Stimulated activated CD4-positive, alpha-beta T cell treated with anti-CD3 and anti-CD28 coated beads, Interleukin-4, amount 100 ng/mL, for 4 hours (primary cell): ENCODE results near the gene NBEA.
"Not testable (repeated sequence)": the region's sequence is repeated elsewhere in the genome, so short reads cannot be mapped to it uniquely, and the experiment has no call there.

Experiments used
- DNase-seq, 2 experiments: peaks; one replicate each; pipeline ENCODE4 v3.0.0-alpha.2; 2020

The NBEA gene

DNA sequence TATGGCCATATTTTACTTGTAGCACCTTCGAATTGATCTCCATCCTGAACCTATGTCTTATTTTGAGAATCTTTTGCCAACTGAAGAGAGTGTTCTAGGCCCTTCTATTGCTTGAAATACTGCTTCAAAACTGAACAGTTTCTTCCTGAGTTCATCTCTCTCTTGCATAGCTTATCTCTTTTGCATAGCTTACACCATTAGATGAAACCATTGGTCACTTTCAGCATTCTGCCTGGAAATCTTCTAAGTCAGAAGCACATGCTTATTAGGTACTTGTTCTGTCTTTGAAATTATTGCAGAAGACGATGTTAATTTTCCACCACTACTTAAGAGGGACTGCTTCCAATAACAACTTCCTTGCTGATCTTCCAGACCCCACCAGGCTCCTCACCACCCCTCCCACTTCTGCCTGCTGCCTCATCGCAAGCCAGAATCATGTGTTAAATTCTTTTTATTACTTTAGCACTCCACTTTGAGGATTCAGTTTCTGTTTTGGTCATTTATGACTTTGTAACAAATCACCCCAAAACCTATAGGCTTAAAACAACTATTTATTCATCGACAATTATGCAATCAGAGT lies 656.8 kb downstream of the NBEA start:
- no peak for DNase-seq

- no peak for DNase-seq
These were observed 657.3 kb downstream of the NBEA start for GRCh38 chr13:35599384-35599783.

DNA sequence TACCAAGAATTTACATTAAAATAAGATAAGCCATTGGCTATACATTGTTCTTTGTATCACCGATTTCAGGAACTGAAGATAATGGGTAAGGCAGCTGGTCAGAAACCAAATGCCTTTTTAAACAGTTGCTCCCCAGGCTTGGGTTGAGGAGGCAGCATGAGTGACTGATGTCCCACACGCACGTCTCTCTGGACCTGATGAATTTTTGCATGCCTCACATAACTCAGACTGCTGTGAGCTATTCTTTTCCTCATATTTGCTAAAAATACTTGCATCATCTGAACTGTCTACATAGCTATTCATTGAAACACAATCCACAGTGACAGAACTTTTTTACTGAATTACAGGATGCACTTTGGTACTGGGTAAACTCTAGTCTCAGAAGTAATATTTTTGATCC lies 658.1 kb downstream of the NBEA start:
- no peak for DNase-seq

DNA sequence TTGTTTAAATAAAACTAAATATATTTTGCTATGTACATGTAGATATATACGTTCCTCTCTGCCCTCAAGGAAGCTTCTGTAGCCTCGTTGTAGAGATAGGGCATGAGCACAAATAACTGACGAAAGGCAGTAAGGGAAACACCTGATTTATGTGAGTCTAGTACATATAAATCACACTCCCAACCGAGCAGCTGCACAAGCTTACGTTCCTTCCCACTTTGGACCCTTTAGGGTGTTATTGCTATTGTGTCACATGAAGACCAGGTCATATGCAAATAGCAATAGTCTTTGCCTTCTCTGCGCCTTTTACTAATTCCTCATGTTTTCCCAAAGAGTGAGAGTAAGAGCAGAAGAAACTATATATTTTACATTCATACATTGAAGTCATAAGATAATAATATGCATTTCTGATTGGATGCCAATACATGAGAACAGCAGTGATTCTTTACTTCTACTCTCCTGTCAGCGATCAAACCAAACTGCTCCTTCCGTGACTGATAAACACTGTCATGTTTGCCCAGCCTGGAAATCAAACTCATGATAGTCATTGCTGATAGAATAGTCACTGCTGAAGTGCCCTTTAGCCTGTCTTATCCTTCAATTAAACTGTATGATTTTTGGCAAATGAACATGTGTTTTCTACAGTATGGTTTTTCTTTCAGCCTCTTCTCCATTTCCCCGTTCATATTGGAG lies 661.7 kb downstream of the NBEA start:
- no peak for DNase-seq

DNA sequence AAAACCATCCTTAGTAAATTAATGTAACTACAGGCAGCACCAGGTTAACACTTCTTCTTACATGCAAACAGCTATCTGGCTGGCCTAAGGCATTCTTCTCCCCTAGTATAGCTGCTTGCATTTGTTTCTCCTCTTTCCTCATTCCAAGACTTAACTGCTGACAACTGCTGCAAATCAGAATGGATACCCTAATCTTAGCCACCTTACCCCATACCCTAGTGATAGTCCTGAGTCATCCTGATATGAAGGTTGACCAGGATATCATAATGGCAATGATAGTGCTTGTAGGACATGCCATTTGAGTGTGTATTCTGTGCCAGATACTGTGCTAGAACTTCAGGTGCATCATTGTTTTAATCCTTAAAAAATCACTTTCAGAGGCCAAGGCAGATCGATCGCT lies 672.6 kb downstream of the NBEA start:
- DNase-seq, result no peak

DNA sequence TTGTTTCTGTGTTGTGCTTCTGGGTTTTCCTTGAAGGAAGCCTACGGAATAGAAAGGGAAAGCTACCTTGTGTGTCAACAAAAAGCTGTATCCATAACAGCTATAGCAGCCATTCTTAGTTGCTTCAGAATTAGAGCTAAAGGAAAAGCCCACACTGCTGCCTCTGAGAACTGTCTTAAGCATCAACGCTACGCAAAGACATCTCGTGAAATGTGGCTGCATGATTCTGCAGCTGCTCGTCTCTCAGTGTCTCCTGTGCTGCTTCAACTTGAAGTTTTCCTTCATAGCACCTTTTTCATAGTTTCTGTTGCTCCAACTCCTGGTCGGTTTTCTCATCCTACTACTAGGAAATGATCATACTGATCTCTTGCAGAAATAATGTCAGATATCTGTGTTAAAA lies 675.4 kb downstream of the NBEA start:
- DNase-seq, result no peak

DNA sequence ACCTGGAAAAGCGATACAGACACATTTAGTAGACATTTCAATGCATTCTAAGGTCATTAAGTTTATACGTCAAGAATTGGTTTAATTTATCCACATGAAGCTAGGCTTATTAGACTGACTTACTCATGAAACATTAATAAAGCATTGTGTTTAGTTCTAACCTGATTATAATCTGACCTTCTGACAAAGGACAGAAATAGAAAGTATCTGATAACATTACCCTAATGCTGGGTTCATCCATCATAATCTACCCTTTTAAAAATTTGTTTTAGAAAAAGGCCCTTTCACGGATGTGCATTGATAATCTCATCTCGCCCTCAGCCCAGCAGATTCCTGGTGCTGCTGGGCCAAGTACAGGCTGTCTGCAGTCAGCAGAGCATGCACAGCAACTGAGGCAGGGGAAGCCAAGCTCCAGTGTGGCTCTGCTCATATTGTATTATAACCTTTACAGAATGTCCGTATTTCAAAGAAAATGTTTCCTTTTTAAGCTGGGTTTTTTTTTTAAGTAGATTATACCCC lies 676.6 kb downstream of the NBEA start:
- DNase-seq, result no peak

DNA sequence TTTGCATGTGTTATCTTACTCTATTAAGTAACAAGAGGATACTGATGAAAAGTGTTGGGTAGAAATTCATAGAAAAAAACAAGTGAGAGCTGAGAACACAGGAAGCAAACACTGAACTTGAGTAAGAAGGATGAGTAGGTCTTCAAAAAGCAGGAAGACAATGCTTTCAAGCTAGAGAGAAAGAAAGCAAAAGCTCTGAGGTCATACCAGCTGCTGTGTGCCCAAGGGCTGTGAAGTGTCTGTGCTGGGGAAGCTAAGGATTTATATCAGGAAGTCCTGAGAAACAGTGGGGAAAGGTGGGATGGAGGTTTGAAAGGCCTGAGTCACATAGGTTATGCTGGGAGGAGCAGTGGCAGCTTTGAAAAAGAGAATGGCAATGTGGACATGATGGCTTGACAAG lies 679.9 kb downstream of the NBEA start:
- DNase-seq, result no peak

DNA sequence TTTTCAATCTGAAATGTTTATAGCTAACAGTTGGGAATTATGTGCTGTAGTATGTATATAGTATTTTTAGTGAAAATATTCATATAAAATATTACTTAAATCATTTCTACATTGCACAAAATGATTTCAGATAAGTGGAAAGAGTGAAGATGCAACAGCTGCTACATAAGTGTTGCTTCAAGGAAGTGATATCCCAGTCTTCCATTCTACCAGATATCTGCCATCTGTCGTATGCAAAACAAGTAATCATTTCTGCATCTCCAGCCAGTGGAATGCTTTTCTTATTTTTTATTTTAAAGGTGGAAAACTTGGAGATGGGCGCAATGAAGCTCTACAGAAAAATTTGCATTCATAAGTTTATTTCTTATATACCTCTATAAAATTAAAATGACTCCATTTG lies 687.0 kb downstream of the NBEA start:
- DNase-seq, result no peak

GRCh38 chr13:35630551-35631275 lies 688.6 kb downstream of the NBEA start:
- DNase-seq, result no peak

GRCh38 chr13:35631666-35632065 lies 689.6 kb downstream of the NBEA start:
- DNase-seq, result no peak

DNA sequence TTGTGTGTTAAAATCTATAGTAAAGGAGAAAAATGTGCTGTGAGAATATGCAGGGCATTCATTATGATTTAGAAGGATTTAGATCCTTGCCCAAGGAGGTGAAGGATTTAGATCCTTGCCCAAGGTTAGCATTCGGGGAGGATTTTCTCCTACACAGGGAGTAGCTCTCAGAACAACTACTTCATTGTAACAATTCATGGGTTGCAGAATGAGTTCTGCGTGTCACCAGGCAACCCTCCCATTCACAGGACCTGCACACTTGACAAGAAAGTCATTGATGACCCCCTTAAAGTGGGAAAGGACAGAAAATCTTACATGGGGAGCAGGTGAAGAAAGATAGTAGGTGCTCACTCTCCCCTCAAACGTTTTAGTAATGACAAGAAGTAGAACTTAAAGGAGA lies 701.6 kb downstream of the NBEA start:
- no peak for DNase-seq

DNA sequence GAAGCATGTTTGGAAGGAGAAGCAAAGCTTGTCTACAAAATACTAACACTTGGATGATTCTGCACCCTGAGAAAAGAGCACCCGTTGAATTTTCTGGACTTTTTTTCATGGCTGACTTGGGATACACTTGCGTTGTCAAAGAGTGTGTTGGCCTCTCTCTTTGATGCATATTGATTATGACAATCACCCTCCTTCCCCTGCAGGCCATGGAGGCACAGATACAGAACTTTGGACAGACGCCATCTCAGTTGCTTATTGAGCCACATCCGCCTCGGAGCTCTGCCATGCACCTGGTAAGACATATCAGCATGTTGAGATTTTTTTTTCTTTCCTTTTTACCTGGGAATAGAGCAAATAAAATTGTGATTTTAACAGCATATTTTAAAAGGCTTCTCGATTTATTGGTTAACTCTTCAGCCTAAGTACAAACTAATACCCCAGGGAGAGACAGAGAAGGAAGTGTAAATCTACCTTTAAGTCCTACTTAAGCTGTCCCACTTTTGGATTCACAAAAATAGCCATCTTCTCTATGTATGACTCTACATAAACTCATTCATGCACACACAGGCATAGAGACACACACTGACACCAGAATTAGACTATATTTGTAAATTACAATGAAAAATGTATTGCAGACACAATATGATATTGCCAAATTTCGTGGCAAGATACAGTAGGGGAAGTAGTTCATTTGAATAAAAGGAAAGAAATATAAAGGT lies 704.1 kb downstream of the NBEA start:
- DNase-seq, result no peak

- no peak for DNase-seq
These were observed 706.1 kb downstream of the NBEA start for GRCh38 chr13:35648201-35648600.

- no peak for DNase-seq
These were observed 707.1 kb downstream of the NBEA start for GRCh38 chr13:35649162-35649561.

- no peak for DNase-seq
These were observed 717.7 kb downstream of the NBEA start for GRCh38 chr13:35659796-35660195.

GRCh38 chr13:35664747-35665146 lies 722.7 kb downstream of the NBEA start:
- DNase-seq, result no peak

DNA sequence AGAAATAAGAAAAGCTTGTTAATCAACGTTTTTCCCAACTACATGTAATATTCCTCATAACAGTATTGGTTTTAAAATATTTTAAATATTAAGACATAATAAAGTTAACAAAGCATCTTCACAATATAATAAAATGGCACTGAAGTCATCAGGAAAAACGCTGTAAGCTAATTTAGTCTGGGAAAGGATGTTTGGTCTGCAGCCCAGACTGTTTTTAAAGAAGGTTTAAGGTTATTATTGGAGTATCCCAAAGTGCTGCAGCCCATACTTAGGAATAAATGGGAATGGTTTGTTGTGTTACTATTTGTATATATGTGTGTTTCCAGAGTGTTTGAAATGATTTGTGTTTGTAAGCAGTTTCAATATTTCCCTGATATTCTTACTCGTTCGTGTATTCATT lies 727.3 kb downstream of the NBEA start:
- no peak for DNase-seq

DNA sequence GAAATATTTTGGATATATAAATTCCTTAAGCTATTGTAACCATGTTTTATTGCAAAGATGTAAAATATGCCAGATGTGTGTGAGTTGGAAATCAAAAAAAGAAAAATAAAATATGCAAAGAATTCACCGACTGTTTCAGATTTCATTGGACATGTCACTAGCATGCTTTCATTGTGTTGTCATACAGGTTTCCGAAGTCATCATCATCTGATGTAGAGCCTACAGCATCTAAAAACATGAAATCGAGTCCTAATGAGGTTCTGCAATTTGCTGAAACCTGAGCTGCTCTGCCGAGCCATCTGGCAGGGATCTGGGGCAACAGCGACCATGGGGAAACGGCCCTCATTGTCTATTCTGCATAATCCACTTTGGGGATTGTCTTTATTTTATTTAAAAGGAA lies 730.5 kb downstream of the NBEA start:
- DNase-seq, result no peak

DNA sequence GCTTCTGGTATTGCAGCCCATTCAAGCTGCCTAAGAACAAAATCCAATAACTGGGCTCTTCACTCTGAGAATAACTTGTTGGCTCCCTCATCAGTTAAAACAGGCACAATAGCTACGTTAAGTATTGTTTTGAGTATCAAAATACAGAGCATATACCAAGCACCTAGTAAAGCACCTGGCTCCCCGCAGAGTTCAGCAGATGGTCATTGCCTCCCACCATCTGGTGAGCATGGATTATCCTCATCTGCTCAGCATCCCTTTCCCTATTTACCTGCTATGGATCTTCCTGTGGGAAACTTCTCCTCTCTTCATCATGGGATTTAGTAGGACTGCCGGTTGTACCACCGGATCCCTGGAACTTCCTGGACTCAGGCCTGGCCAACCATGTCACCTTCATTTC lies 733.6 kb downstream of the NBEA start:
- no peak for DNase-seq

- not testable (repeated sequence) for DNase-seq
These were observed 735.8 kb downstream of the NBEA start for GRCh38 chr13:35677863-35678262.

DNA sequence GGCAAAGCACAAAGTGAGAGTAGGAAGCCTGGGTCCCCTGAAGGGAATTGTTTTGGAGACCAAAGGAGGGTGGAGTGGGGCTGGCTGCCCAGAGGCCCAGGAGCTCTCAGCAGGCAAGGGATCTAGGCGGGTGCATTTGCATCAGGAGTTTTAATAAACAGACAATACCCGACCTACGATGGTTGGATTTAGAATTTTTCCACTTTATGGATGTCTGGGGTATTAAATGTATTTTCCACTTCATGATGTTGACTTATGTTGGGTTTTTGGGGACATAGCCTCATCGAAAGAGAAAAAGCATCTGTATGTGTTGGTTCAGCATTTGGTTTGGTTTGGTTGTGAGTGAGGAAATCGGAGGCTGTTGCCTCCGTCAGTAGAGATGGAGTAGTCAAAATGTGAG lies 739.6 kb downstream of the NBEA start:
- no peak for DNase-seq

- DNase-seq, result no peak
These were observed 742.4 kb downstream of the NBEA start for GRCh38 chr13:35684432-35684831.

GRCh38 chr13:35687336-35687735 lies 745.3 kb downstream of the NBEA start:
- no peak for DNase-seq
